NB4 (cell line): ENCODE data around the gene ALDH4A1.
A peak's percentile ranks its signal among the peaks of the same experiment; 100 is the strongest.
"Not testable (repeated sequence)": the region's sequence is repeated elsewhere in the genome, so short reads cannot be mapped to it uniquely, and the experiment has no call there.

Experiments
- DNase-seq: peaks from one replicate; pipeline ENCODE4 v3.0.0; 2010; ENCODE audit warnings: low read depth
- H3K4me3 ChIP-seq: one replicate; pipeline ENCODE4 v1.5.1; 2011; ENCODE audit warnings: mild to moderate bottlenecking, low read depth, low read length, moderate library complexity
- MYC ChIP-seq: IDR thresholded peaks from 2 replicates; pipeline ENCODE4 v1.6.1; 2011; ENCODE audit warnings: low read depth, low read length
- POLR2A ChIP-seq: IDR thresholded peaks from 2 replicates; pipeline ENCODE4 v1.6.1; 2011; ENCODE audit warnings: mild to moderate bottlenecking; ENCODE audit not compliant: insufficient read length; ENCODE audit errors: extremely low read depth
- TF ChIP-seq, protein P1 (sequence below): IDR thresholded peaks from one replicate; pipeline ENCODE4 v1.5.1; 2012; ENCODE audit warnings: low read depth, low read length
- TF ChIP-seq, protein P2 (sequence below): IDR thresholded peaks from 2 replicates; pipeline ENCODE4 v1.6.1; 2011; ENCODE audit warnings: low read depth, low read length

Gene ALDH4A1

DNA sequence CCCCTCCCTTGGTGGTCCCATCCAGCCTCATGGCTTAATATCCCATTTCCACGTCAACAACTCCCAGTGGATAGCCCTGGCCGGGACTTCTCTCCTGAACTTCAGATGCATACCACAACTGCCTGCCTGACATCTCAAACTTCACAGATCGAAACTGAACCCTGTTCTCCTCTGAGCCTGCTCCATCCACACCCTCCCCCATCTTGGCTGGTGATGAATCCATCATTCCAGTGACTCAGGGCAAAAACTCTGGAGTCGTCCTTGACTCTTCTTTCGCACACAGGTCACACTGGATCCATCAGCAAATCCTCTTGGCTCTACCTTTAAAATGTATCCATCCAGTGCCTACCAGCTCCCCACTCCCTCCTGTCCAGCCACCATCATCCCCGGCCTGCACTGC lies 46.8 kb downstream of the ALDH4A1 start:
- DNase-seq, result no peak
- TF ChIP-seq POLR2A, result no peak
- TF ChIP-seq, protein P1, sequence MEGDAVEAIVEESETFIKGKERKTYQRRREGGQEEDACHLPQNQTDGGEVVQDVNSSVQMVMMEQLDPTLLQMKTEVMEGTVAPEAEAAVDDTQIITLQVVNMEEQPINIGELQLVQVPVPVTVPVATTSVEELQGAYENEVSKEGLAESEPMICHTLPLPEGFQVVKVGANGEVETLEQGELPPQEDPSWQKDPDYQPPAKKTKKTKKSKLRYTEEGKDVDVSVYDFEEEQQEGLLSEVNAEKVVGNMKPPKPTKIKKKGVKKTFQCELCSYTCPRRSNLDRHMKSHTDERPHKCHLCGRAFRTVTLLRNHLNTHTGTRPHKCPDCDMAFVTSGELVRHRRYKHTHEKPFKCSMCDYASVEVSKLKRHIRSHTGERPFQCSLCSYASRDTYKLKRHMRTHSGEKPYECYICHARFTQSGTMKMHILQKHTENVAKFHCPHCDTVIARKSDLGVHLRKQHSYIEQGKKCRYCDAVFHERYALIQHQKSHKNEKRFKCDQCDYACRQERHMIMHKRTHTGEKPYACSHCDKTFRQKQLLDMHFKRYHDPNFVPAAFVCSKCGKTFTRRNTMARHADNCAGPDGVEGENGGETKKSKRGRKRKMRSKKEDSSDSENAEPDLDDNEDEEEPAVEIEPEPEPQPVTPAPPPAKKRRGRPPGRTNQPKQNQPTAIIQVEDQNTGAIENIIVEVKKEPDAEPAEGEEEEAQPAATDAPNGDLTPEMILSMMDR, result no peak
- H3K4me3 ChIP-seq, result no peak overlapping the region

DNA sequence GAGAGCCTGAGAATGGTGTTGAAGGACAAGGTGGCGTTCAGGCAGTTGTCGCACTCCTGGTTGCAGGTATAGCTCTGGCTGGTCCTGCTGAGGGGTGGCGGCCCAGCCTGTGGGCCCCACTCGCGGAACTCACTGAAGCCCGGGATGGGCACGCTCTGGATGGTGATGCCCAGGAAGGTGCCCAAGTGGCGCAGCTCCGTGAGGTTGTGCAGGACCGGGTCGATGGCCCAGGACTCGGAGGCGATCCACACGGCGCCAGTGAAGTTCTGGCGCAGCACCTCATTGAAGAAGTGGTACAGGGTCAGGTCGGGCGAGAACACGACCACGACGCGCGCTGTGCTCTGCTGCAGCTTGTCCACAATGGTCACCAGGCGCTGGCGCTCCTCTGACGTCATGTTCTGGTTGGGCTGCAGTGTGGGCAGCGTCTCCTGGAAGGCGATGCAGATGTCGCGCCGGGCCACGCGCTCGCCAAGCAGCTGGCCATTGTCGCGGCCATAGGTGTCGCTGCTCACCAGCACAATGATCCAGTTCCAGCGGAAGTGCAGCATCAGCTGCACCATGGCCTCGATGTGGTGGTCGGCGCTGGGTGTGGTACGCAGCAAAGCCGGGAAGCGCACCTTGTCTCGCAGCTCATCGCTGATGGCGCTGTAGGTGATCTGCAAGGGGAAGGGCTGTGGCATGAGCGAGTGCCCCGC lies 47.9 kb downstream of the ALDH4A1 start:
- no peak overlapping the region for H3K4me3 ChIP-seq
- TF ChIP-seq, protein P2, sequence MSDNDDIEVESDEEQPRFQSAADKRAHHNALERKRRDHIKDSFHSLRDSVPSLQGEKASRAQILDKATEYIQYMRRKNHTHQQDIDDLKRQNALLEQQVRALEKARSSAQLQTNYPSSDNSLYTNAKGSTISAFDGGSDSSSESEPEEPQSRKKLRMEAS, result no peak
- TF ChIP-seq, protein P1, result no peak
- TF ChIP-seq POLR2A, result no peak
- TF ChIP-seq MYC, result no peak
- no peak for DNase-seq

DNA sequence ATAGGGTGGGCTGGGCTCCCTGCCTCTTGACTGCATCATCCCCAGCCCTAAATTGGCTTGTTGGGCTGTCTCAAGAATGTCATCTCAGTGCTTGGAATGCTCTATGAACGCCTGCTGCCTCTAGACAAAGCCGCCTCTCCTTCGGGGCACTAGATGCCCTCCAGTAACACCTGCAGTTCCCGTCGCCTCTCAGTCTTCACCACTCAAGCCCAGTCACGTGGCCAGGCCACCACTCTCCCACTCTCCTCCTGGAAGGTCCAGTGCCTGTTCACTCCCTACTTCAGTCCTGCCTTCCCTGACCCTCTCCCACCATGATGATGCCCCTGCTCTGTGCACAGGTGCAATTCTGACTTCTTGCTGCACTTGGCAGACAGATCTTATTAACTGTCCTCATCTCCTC lies 49.9 kb downstream of the ALDH4A1 start:
- TF ChIP-seq, protein P2, result no peak
- no peak for TF ChIP-seq POLR2A
- TF ChIP-seq, protein P1, result no peak
- TF ChIP-seq MYC, result no peak
- DNase-seq, result no peak
- H3K4me3 ChIP-seq, result no peak overlapping the region

DNA sequence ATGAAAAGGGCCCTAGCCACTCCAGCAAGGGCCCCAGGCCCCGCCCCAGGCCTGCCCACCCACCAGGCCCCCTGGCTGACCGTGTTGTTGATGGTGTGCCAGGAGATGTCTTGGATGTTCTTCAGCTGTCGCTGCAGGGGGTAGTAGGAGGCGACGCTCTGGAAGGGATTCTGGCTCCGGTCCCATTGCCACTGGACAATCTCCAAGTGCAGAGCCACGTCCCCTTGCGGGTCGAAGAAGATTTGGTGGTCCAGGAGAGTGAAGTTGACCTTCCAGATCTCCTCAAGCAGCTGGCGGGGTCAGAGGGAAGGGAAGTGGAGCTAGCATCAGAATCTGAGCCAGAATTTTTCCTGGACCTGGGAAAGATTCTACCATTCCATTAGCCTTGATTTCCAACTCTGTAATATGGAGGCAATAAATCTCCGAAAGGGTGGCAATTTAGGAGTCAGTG lies 53.1 kb downstream of the ALDH4A1 start:
- H3K4me3 ChIP-seq, result no peak overlapping the region
- DNase-seq, result no peak
- no peak for TF ChIP-seq MYC
- no peak for TF ChIP-seq POLR2A
- TF ChIP-seq, protein P2, result no peak

DNA sequence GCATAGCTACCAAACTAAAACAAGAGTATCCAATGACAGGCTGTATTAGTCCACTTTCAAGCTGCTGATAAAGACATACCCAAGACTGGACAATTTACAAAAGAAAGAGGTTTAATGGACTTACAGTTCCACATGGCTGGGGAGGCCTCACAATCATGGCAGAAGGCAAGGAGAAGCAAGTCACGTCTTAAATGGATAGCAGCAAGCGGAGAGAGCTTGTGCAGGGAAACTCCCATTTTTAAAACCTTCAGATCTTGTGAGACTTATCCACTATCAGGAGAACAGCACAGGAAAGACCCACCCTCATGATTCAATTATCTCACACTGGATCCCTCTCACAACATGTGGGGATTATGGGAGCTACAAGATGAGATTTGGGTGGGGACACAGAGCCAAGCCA lies 54.6 kb downstream of the ALDH4A1 start:
- not testable (repeated sequence) for DNase-seq, H3K4me3 ChIP-seq

DNA sequence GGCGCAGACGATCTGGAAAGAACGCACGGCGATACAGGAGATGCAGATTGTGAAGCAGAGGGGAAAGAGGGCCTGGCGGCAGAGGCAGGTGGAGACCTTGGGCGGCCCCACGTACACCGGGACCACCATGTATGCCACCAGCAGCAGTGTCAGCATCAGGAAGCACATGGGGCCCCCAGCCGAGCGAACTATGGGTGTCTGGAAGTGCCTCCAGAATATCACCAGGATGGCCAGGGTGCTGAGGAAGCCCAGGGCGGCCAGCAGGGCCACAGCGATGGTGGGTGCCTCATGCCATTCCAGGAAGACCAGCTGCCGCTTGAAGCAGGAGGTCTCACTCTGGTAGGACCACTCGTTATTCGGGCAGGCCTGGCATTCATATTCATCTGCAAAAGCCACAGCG lies 62.2 kb downstream of the ALDH4A1 start:
- TF ChIP-seq, protein P2, result no peak
- TF ChIP-seq, protein P1, result no peak
- TF ChIP-seq POLR2A (no peak), MYC (no peak)
- DNase-seq, result no peak
- H3K4me3 ChIP-seq, result no peak overlapping the region

DNA sequence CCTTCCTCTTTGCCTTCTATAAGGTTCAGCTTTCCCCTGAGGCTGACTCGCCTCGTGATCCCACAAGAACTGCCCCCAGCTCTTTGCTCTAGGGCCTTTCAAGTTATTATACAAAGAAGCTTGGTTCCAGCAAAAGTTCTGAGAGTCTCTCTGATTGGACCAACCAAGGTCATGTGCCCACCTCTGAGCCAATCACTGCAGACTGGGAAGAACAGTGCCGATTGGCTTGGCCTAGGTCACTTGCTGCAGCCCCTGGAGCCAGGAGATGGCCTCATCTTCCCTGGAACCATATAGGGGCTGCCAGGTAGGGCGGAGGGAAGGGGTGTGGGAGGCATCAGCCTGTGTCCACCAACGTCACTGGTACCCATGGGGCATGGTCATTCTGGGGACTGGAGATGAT lies 65.7 kb downstream of the ALDH4A1 start:
- no peak for TF ChIP-seq MYC
- TF ChIP-seq, protein P1, result no peak
- H3K4me3 ChIP-seq, result no peak overlapping the region
- DNase-seq, result peak; percentile 18

DNA sequence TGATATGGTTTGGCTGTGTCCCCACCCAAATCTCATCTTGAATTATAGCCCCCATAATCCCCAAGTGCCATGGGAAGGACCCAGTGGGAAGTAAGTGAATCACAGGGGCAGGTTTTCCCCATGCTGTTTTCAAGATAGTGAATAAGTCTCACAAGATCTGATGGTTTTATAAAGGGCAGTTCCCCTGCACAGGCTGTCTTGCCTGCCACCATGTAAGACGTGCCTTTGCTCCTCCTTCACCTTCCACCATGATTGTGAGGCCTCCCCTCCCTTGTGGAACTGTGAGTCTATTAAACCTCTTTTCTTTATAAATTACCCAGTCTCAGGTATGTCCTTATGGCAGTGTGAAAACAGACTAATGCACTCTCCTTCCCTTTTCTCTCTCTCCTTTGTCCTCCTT lies 70.0 kb downstream of the ALDH4A1 start:
- H3K4me3 ChIP-seq, DNase-seq: not testable (repeated sequence)
